Ovary (tissue), 3 donors: Measurements from ENCODE around the gene SPRED3.

Source experiments
- CTCF ChIP-seq, 3 donors: fragments of 450-650 bp in 2 of 3; fragments of 200-600 bp in 1 of 3; IDR thresholded peaks; one replicate each; pipeline versions ENCODE4 v1.5.1 to v1.8.0; 2016 to 2022; ENCODE audit warnings: antibody characterized with exemption in 3 of 3, mild to moderate bottlenecking in 1 of 3
- EP300 ChIP-seq: sonication (generic); formaldehyde crosslinking; IDR thresholded peaks from one replicate; pipeline ENCODE4 v1.6.1; 2017; ENCODE audit warnings: antibody characterized with exemption
- POLR2A ChIP-seq: fragments of 450-650 bp; IDR thresholded peaks from one replicate; pipeline ENCODE4 v1.6.1; 2017; ENCODE audit warnings: antibody characterized with exemption, mild to moderate bottlenecking, moderate library complexity
- donor health status: DM: no; HTN: no; CAD: no.

GRCh38 chr19:38385804-38386257 lies 2.7 kb upstream of the SPRED3 start:
- no peak for TF ChIP-seq POLR2A
- no peak for TF ChIP-seq CTCF (IDR thresholded peaks at IDR 0.05)
- TF ChIP-seq EP300, result no peak
